HepG2 (cell line): Measurements from ENCODE around the gene PHF13. TPM values are rescaled to one million over a fixed set of nuclear protein-coding genes. Genes with fewer than 3 reads are reported as not detected.

Source experiments
- AGO1 ChIP-seq: fragments of 200-400 bp; formaldehyde crosslinking; IDR thresholded peaks from 2 replicates; pipeline ENCODE4 v1.6.1; 2017; ENCODE audit warnings: mild to moderate bottlenecking, low read depth, low read length, moderate library complexity; ENCODE audit not compliant: poor library complexity, severe bottlenecking
- ARHGAP35 ChIP-seq: sonication (generic); formaldehyde crosslinking; IDR thresholded peaks from 2 replicates; pipeline ENCODE4 v1.9.0; 2022; ENCODE audit warnings: mild to moderate bottlenecking, inconsistent platforms, moderate library complexity, missing genetic modification reagents, borderline replicate concordance
- CBX2 ChIP-seq, 2 experiments: fragments of 200-600 bp in 1 of 2; sonication (generic); formaldehyde crosslinking in 1 of 2; IDR thresholded peaks; 2 replicates each; pipeline versions ENCODE4 v1.7.0 to v1.8.1; 2018 to 2022; ENCODE audit warnings: low read depth in 2 of 2, low read length in 1 of 2, mild to moderate bottlenecking in 1 of 2, missing genetic modification reagents in 1 of 2
- CC2D1A ChIP-seq: sonication (generic); formaldehyde crosslinking; IDR thresholded peaks from 2 replicates; pipeline ENCODE4 v1.8.1; 2023; ENCODE audit warnings: mild to moderate bottlenecking, missing genetic modification reagents
- CSRNP1 ChIP-seq: sonication (generic); formaldehyde crosslinking; IDR thresholded peaks from 2 replicates; pipeline ENCODE4 v1.8.1; 2023; ENCODE audit warnings: mild to moderate bottlenecking, missing genetic modification reagents
- EP300 ChIP-seq, 3 experiments: sonication (generic) in 1 of 3; formaldehyde crosslinking in 1 of 3; IDR thresholded peaks; 2 replicates each; pipeline versions ENCODE4 v1.5.1 to v1.6.1; 2011 to 2020; ENCODE audit warnings: low read depth in 2 of 3, low read length in 2 of 3, borderline replicate concordance in 1 of 3, improper control_type of control experiment in 1 of 3, mild to moderate bottlenecking in 1 of 3, missing genetic modification reagents in 1 of 3, moderate library complexity in 1 of 3
- ETV5 ChIP-seq: IDR thresholded peaks from 2 replicates; pipeline ENCODE4 v1.6.1; 2018; ENCODE audit warnings: missing biosample characterization, missing genetic modification reagents, inconsistent platforms, borderline replicate concordance
- FOXA3 ChIP-seq: IDR thresholded peaks from 2 replicates; pipeline ENCODE4 v1.6.1; 2016; ENCODE audit warnings: missing genetic modification reagents, missing compliant biosample characterization
- FOXK2 ChIP-seq: fragments of 450-650 bp; IDR thresholded peaks from 2 replicates; pipeline ENCODE4 v1.6.1; 2016
- KDM1A ChIP-seq: IDR thresholded peaks from 2 replicates; pipeline ENCODE4 v1.6.1; 2016; ENCODE audit warnings: missing compliant biosample characterization
- KDM2A ChIP-seq: sonication (generic); formaldehyde crosslinking; IDR thresholded peaks from 2 replicates; pipeline ENCODE4 v1.4.0; 2020; ENCODE audit warnings: low read depth, missing genetic modification reagents, borderline replicate concordance
- NCOA1 ChIP-seq: sonication (generic); formaldehyde crosslinking; IDR thresholded peaks from 2 replicates; pipeline ENCODE4 v1.9.0; 2021; ENCODE audit warnings: missing genetic modification reagents
- PAX8 ChIP-seq: sonication (generic); formaldehyde crosslinking; IDR thresholded peaks from 2 replicates; pipeline ENCODE4 v1.8.0; 2022; ENCODE audit warnings: mild to moderate bottlenecking, missing genetic modification reagents, borderline replicate concordance
- POGZ ChIP-seq: sonication (generic); formaldehyde crosslinking; IDR thresholded peaks from 2 replicates; pipeline ENCODE4 v1.4.0; 2020; ENCODE audit warnings: mild to moderate bottlenecking, missing genetic modification reagents
- RXRA ChIP-seq: sonication (generic); formaldehyde crosslinking; IDR thresholded peaks from 2 replicates; pipeline ENCODE4 v1.5.1; 2020; ENCODE audit warnings: missing genetic modification reagents
- SATB2 ChIP-seq: sonication (generic); formaldehyde crosslinking; IDR thresholded peaks from 2 replicates; pipeline ENCODE4 v1.5.0; 2020; ENCODE audit warnings: missing genetic modification reagents
- SNAPC5 ChIP-seq: sonication (generic); formaldehyde crosslinking; IDR thresholded peaks from 2 replicates; pipeline ENCODE4 v1.8.1; 2023; ENCODE audit warnings: mild to moderate bottlenecking, missing genetic modification reagents, borderline replicate concordance
- SRY ChIP-seq: sonication (generic); formaldehyde crosslinking; IDR thresholded peaks from 2 replicates; pipeline ENCODE4 v1.8.0; 2022; ENCODE audit warnings: mild to moderate bottlenecking, missing genetic modification reagents
- ZBTB10 ChIP-seq: sonication (generic); formaldehyde crosslinking; IDR thresholded peaks from 2 replicates; pipeline ENCODE4 v1.4.0; 2020; ENCODE audit warnings: missing genetic modification reagents, borderline replicate concordance
- ZNF441 ChIP-seq: sonication (generic); formaldehyde crosslinking; IDR thresholded peaks from 2 replicates; pipeline ENCODE4 v1.7.0; 2021; ENCODE audit warnings: missing genetic modification reagents, borderline replicate concordance
- ZNF512B ChIP-seq: sonication (generic); formaldehyde crosslinking; IDR thresholded peaks from 2 replicates; pipeline ENCODE4 v1.5.1; 2020; ENCODE audit warnings: missing genetic modification reagents, mild to moderate bottlenecking, borderline replicate concordance
- ZNF556 ChIP-seq: sonication (generic); formaldehyde crosslinking; IDR thresholded peaks from 2 replicates; pipeline ENCODE4 v1.4.0; 2020; ENCODE audit warnings: mild to moderate bottlenecking, missing genetic modification reagents, borderline replicate concordance
- ZSCAN25 ChIP-seq: sonication (generic); formaldehyde crosslinking; IDR thresholded peaks from 2 replicates; pipeline ENCODE4 v1.8.0; 2022; ENCODE audit warnings: mild to moderate bottlenecking, missing genetic modification reagents
- polyA plus RNA-seq, 8 experiments: library from polyadenylated mRNA; depleted of rRNA in 3 of 8; stranded (reverse) in 7 of 8; unstranded in 1 of 8; fragments of >200 nt; fragmentation: Illumina TruSeq in 4 of 8; extraction: Trizol in 4 of 8; gene quantifications; 2 replicates each; pipeline versions ENCODE4 v1.2.1 to v1.2.3, GENCODE V29; 2011 to 2016; ENCODE audit warnings: low read depth in 4 of 8, missing spikeins in 1 of 8, mixed read lengths in 1 of 8; ENCODE audit not compliant: insufficient read depth in 1 of 8
- total RNA-seq, 5 experiments: library from RNA; depleted of rRNA; stranded (reverse); fragments of >200 nt; fragmentation: Illumina TruSeq; extraction: Trizol; gene quantifications; 2 replicates each; pipeline ENCODE4 v1.2.3, GENCODE V29; 2016; ENCODE audit warnings: low read depth in 1 of 5

The PHF13 gene
- total and polyA plus RNA-seq, 2 of the 13 experiments (the other 11 are each of a cell fraction or from before 2014, with no cell fraction given): 4.7 to 7.4 TPM

GRCh38 chr1:6580119-6580592 lies 33.4 kb upstream of the PHF13 start (continued):
- TF ChIP-seq AGO1 (no peak), ZNF512B (CRISPR knock-in tag) (0 out of 2 replicates have a peak, but pooled peaks have one; percentile 30), KDM2A (peak; percentile 2; the same call in 1 of the 2 replicates), CC2D1A (no peak), POGZ (CRISPR knock-in tag) (no peak), ZNF441 (CRISPR knock-in tag) (no peak), ZSCAN25 (CRISPR knock-in tag) (no peak), NCOA1 (CRISPR knock-in tag) (no peak), SNAPC5 (CRISPR knock-in tag) (no peak), PAX8 (CRISPR knock-in tag) (0 out of 2 replicates have a peak, but pooled peaks have one; percentile 5), ETV5 (CRISPR knock-in tag) (peak; percentile 3; the same call in 1 of the 2 replicates), SATB2 (CRISPR knock-in tag) (no peak), EP300 (IDR thresholded peaks at IDR 0.05; ENCODE audit: low read depth in 2 of 2, low read length in 2 of 2) (no peak), EP300 (CRISPR knock-in tag; IDR thresholded peaks at IDR 0.05; ENCODE audit: borderline replicate concordance) (no peak), RXRA (CRISPR knock-in tag) (no peak), FOXA3 (no peak), FOXK2 (no peak), KDM1A (CRISPR knock-in tag) (no peak), ARHGAP35 (0 out of 2 replicates have a peak, but pooled peaks have one; percentile 18), CBX2 (IDR thresholded peaks at IDR 0.05; ENCODE audit: low read depth, low read length) (no peak), CBX2 (CRISPR knock-in tag; IDR thresholded peaks at IDR 0.05; ENCODE audit: low read depth) (no peak), ZNF556 (CRISPR knock-in tag) (no peak), CSRNP1 (0 out of 2 replicates have a peak, but pooled peaks have one; percentile 55), SRY (CRISPR knock-in tag) (no peak), ZBTB10 (CRISPR knock-in tag) (no peak)
